GM18858 (cell line): ENCODE results near the gene OGG1.

Experiments
- ATAC-seq: cut with Tn5 transposase; IDR thresholded peaks from one replicate; pipeline ENCODE4 v1.9.1; 2021; ENCODE audit not compliant: unreplicated experiment

Gene OGG1

GRCh38 chr3:9749645-9750555, at the start of gene OGG1:
OGG1 (plus strand) TSS chr3:9749952; CDS start chr3:9750287, 335 bp downstream.
- ATAC-seq: peak; percentile 78

- no peak for ATAC-seq
These were observed 49.2 kb upstream of the OGG1 start for GRCh38 chr3:9700536-9700935.

- ATAC-seq: no peak
These were observed 48.7 kb upstream of the OGG1 start for GRCh38 chr3:9701006-9701405.

- ATAC-seq: no peak
These were observed 48.0 kb upstream of the OGG1 start for GRCh38 chr3:9701711-9702110.

GRCh38 chr3:9703240-9703639, 46.5 kb upstream of the OGG1 start:
- no peak for ATAC-seq

GRCh38 chr3:9703736-9704346, 45.9 kb upstream of the OGG1 start, which contains the start of gene CPNE9:
CPNE9 (plus strand) TSS chr3:9703833; CDS start chr3:9703997, 164 bp downstream.
- ATAC-seq: no peak

- no peak for ATAC-seq
These were observed 45.1 kb upstream of the OGG1 start for GRCh38 chr3:9704347-9705322.

GRCh38 chr3:9710174-9710739, 39.5 kb upstream of the OGG1 start:
- no peak for ATAC-seq

GRCh38 chr3:9712415-9712814, 37.3 kb upstream of the OGG1 start:
- ATAC-seq: no peak

- ATAC-seq: no peak
These were observed 36.6 kb upstream of the OGG1 start for GRCh38 chr3:9713142-9713541.

- no peak for ATAC-seq
These were observed 34.6 kb upstream of the OGG1 start for GRCh38 chr3:9715136-9715535.

GRCh38 chr3:9715764-9716437, 33.9 kb upstream of the OGG1 start:
- no peak for ATAC-seq

- ATAC-seq: no peak
These were observed 32.8 kb upstream of the OGG1 start for GRCh38 chr3:9716801-9717555.

- no peak for ATAC-seq
These were observed 32.2 kb upstream of the OGG1 start for GRCh38 chr3:9717563-9717962.

- no peak for ATAC-seq
These were observed 31.6 kb upstream of the OGG1 start for GRCh38 chr3:9718118-9718517.

GRCh38 chr3:9721015-9721699, 28.6 kb upstream of the OGG1 start:
- ATAC-seq: no peak

- ATAC-seq: no peak
These were observed 28.1 kb upstream of the OGG1 start for GRCh38 chr3:9721700-9722060.

GRCh38 chr3:9725775-9726515, 23.8 kb upstream of the OGG1 start:
- ATAC-seq: no peak
